Measurements from ENCODE around the gene WDR5.

Gene WDR5

DNA sequence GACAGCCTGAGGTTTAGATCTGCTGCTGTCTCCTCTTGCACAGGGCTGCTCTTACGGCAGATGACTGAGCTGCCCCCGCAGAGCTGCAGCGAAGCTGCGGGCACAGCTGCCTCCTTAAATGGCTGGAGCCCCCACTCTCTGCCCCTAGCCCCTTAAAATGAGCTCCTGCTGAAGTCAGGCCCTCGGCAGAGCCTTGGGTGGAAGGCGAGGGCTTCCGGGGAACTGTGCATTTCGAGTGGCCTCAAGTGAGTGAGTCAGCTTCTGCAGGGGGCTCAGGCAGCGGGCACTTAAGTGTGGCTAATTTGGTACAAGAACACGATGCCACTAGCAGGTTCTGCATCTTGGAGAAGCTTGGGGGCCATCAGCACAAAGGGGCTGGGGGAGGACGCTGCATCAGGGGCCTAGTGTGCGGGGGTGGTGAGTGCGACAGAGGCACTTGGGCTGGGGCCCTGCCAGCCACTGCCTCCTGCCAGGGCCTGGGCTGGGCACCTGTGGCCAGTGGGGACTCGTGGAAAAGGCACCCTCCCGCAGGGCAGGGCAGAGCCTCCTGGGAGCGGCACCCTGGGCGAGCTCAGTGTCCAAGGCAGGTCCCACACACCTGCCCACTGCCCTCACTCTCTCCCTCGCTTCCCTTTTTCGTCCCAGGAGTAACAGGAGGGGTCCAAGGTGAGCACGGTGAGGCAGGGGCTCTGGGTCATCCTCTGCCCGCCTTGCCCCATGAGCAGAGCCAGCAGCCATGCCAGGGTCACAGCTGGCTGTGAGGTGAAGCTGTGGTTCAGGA, 57.3 kb downstream of the WDR5 start:
- no peak for TF ChIP-seq NFRKB (IDR thresholded peaks at IDR 0.05)
- no peak for TF ChIP-seq SP1 (IDR thresholded peaks at IDR 0.05)
- TF ChIP-seq LEF1 (IDR thresholded peaks at IDR 0.05; ENCODE audit: borderline replicate concordance): no peak
- no peak for TF ChIP-seq FOXM1 (IDR thresholded peaks at IDR 0.05; ENCODE audit: borderline replicate concordance)
- TF ChIP-seq HDGF (IDR thresholded peaks at IDR 0.05; ENCODE audit: borderline replicate concordance): no peak
- TF ChIP-seq, protein P1, sequence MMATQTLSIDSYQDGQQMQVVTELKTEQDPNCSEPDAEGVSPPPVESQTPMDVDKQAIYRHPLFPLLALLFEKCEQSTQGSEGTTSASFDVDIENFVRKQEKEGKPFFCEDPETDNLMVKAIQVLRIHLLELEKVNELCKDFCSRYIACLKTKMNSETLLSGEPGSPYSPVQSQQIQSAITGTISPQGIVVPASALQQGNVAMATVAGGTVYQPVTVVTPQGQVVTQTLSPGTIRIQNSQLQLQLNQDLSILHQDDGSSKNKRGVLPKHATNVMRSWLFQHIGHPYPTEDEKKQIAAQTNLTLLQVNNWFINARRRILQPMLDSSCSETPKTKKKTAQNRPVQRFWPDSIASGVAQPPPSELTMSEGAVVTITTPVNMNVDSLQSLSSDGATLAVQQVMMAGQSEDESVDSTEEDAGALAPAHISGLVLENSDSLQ (IDR thresholded peaks at IDR 0.05): no peak
- no peak for TF ChIP-seq ZNF384 (IDR thresholded peaks at IDR 0.05)
- no peak for TF ChIP-seq BHLHE40 (IDR thresholded peaks at IDR 0.05; ENCODE audit: borderline replicate concordance)
- no peak for TF ChIP-seq ARNT (IDR thresholded peaks at IDR 0.05)
- no peak for TF ChIP-seq ELF4 (IDR thresholded peaks at IDR 0.05)
- TF ChIP-seq L3MBTL2 (conservative IDR thresholded peaks at IDR 0.05): no peak
- TF ChIP-seq CTBP1 (IDR thresholded peaks at IDR 0.05; ENCODE audit: borderline replicate concordance): no peak
- no peak for TF ChIP-seq SUZ12 (IDR thresholded peaks at IDR 0.05)
- ChIA-PET POLR2A (no interaction called here), CTCF (no interaction called here)
- no peak for DNase-seq (ENCODE audit: extremely low spot score)

DNA sequence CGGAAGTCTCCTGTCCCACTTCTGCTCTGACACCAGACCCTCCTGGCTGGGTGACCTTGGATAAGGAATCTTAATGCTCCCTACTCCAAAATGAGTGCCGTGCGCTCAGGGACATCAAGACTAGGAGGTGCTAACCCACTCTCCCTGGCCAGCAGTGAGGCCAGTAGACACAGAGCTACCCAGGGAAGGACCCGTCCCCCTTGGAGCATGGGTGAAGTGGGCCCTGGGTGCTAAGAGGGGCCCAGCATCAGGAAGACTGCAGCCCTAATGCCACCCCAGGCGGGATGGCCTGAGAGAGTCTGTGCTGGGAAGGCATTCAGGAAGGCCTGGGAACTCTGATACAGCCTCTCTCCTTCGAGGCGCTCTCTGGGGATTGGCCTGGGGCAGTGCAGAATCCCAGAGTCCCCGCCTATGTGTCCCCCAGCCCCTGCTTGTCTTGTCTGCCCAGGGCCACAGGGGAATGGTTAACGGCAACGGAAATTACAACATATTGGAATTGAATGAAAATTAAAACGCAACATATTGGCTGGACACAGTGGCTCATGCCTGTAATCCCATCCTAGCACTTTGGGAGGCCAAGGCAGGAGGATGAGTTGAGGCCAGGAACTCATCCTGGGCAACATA, 58.1 kb downstream of the WDR5 start:
- CTCF ChIA-PET: no interaction called here
- no peak for DNase-seq (ENCODE audit: extremely low spot score)
- POLR2A ChIA-PET: no interaction called here
- TF ChIP-seq SP1 (IDR thresholded peaks at IDR 0.05): no peak
- TF ChIP-seq HDGF (IDR thresholded peaks at IDR 0.05; ENCODE audit: borderline replicate concordance): no peak
- TF ChIP-seq ELF4 (IDR thresholded peaks at IDR 0.05): no peak
- TF ChIP-seq FOXM1 (IDR thresholded peaks at IDR 0.05; ENCODE audit: borderline replicate concordance): no peak
- no peak for TF ChIP-seq SUZ12 (IDR thresholded peaks at IDR 0.05)
- TF ChIP-seq BHLHE40 (IDR thresholded peaks at IDR 0.05; ENCODE audit: borderline replicate concordance): no peak
- TF ChIP-seq LEF1 (IDR thresholded peaks at IDR 0.05; ENCODE audit: borderline replicate concordance): no peak
- no peak for TF ChIP-seq NFRKB (IDR thresholded peaks at IDR 0.05)
- no peak for TF ChIP-seq CTBP1 (IDR thresholded peaks at IDR 0.05; ENCODE audit: borderline replicate concordance)
- no peak for TF ChIP-seq ARNT (IDR thresholded peaks at IDR 0.05)
- TF ChIP-seq L3MBTL2 (conservative IDR thresholded peaks at IDR 0.05): no peak
- no peak for TF ChIP-seq TARDBP (IDR thresholded peaks at IDR 0.05)
- no peak for TF ChIP-seq FOXA1 (IDR thresholded peaks at IDR 0.05)
- no peak for TF ChIP-seq FOXK2 (IDR thresholded peaks at IDR 0.05)
- no peak for TF ChIP-seq ZNF384 (IDR thresholded peaks at IDR 0.05)
- TF ChIP-seq, protein P1 (IDR thresholded peaks at IDR 0.05): no peak

DNA sequence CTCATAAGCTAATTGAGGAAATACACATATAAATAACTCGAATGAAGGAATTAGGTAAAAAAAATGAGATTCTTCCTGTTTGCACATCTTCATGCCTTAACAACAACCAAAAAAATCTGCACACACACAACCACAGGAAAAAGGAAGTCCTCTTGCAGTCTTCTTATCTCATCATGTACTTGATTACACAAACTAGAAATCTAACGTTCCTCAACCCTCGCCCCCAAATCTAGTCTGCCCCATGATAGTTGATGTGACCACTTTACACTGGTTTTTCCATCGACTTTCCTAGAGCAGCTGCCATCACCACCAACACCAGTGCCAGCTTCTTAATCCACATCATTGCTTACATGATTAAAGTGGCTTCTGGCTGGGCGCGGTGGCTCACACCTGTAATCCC, 59.7 kb downstream of the WDR5 start:
- TF ChIP-seq, protein P1 (IDR thresholded peaks at IDR 0.05): no peak
- TF ChIP-seq FOXK2 (IDR thresholded peaks at IDR 0.05) (no peak), L3MBTL2 (conservative IDR thresholded peaks at IDR 0.05) (no peak), ZNF384 (IDR thresholded peaks at IDR 0.05) (no peak), LEF1 (IDR thresholded peaks at IDR 0.05; ENCODE audit: borderline replicate concordance) (no peak), TARDBP (IDR thresholded peaks at IDR 0.05) (no peak), BHLHE40 (IDR thresholded peaks at IDR 0.05; ENCODE audit: borderline replicate concordance) (no peak), FOXM1 (IDR thresholded peaks at IDR 0.05; ENCODE audit: borderline replicate concordance) (no peak), NFRKB (IDR thresholded peaks at IDR 0.05) (no peak), CTBP1 (IDR thresholded peaks at IDR 0.05; ENCODE audit: borderline replicate concordance) (no peak), HDGF (IDR thresholded peaks at IDR 0.05; ENCODE audit: borderline replicate concordance) (no peak)
- no peak for DNase-seq (ENCODE audit: extremely low spot score)
- ChIA-PET POLR2A (no interaction called here), CTCF (interaction anchor here (0.6 to 0.7 kb wide), 2 partner anchors 85 to 1293 kb away, joined by 3 read pairs; no protein-coding TSS in a partner anchor)

DNA sequence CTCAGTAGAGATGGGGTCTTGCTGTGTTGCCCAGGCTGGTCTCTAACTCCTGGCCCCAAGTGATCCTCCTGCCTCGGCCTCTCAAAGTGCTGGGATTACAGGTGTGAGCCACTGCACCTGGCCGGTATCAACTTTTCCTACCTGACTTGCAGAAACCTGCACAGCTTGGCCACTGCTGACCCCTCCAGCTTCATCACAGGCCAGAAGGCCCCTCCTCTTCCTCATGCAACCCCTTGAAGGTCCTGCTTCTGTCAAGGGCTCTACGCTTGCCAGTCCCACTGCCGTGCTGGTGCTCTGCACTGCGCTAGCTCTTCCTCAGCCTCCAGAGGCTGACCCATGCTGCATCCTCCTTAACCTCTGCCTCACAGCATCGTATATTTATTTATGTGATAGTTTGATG, 61.0 kb downstream of the WDR5 start:
- POLR2A ChIA-PET: no interaction called here
- CTCF ChIA-PET: no interaction called here
- TF ChIP-seq FOXK2 (IDR thresholded peaks at IDR 0.05): no peak
- TF ChIP-seq FOXA1 (IDR thresholded peaks at IDR 0.05): no peak
- TF ChIP-seq BHLHE40 (IDR thresholded peaks at IDR 0.05; ENCODE audit: borderline replicate concordance): no peak
- TF ChIP-seq ARNT (IDR thresholded peaks at IDR 0.05): no peak
- no peak for TF ChIP-seq FOXM1 (IDR thresholded peaks at IDR 0.05; ENCODE audit: borderline replicate concordance)
- TF ChIP-seq NFRKB (IDR thresholded peaks at IDR 0.05): no peak
- TF ChIP-seq, protein P1 (IDR thresholded peaks at IDR 0.05): no peak
- TF ChIP-seq TARDBP (IDR thresholded peaks at IDR 0.05): no peak
- no peak for TF ChIP-seq ELF4 (IDR thresholded peaks at IDR 0.05)
- no peak for TF ChIP-seq SUZ12 (IDR thresholded peaks at IDR 0.05)
- TF ChIP-seq L3MBTL2 (conservative IDR thresholded peaks at IDR 0.05): no peak
- TF ChIP-seq CTBP1 (IDR thresholded peaks at IDR 0.05; ENCODE audit: borderline replicate concordance): no peak
- no peak for TF ChIP-seq HDGF (IDR thresholded peaks at IDR 0.05; ENCODE audit: borderline replicate concordance)
- no peak for TF ChIP-seq ZNF384 (IDR thresholded peaks at IDR 0.05)
- no peak for TF ChIP-seq LEF1 (IDR thresholded peaks at IDR 0.05; ENCODE audit: borderline replicate concordance)
- no peak for TF ChIP-seq SP1 (IDR thresholded peaks at IDR 0.05)
- DNase-seq (ENCODE audit: extremely low spot score): no peak

DNA sequence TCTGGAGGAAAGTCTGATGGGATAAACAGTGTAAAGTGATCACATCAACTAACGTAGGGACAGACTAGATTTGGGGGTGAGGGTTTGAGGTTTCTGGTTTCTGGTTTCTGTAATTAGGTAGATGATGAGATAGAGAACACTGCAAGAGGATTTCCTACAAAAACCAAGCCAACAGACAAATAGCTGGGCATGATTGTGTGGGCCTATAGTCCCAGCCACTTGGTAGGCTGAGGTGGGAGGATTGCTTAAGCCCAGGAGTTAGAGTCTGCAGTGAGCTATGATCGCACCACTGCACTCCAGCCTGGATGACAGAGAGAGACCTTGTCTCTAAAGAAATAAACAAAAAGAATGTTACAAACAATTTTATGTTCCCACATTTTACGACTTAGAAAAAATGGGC, 62.9 kb downstream of the WDR5 start:
- CTCF ChIA-PET: no interaction called here
- no peak for DNase-seq (ENCODE audit: extremely low spot score)
- TF ChIP-seq SUZ12 (IDR thresholded peaks at IDR 0.05) (no peak), ELF4 (IDR thresholded peaks at IDR 0.05) (no peak), FOXK2 (IDR thresholded peaks at IDR 0.05) (no peak), LEF1 (IDR thresholded peaks at IDR 0.05; ENCODE audit: borderline replicate concordance) (no peak), BHLHE40 (IDR thresholded peaks at IDR 0.05; ENCODE audit: borderline replicate concordance) (no peak), TARDBP (IDR thresholded peaks at IDR 0.05) (no peak), FOXA1 (IDR thresholded peaks at IDR 0.05) (no peak), NFRKB (IDR thresholded peaks at IDR 0.05) (no peak), HDGF (IDR thresholded peaks at IDR 0.05; ENCODE audit: borderline replicate concordance) (no peak), FOXM1 (IDR thresholded peaks at IDR 0.05; ENCODE audit: borderline replicate concordance) (no peak), SP1 (IDR thresholded peaks at IDR 0.05) (no peak), CTBP1 (IDR thresholded peaks at IDR 0.05; ENCODE audit: borderline replicate concordance) (no peak), ZNF384 (IDR thresholded peaks at IDR 0.05) (no peak), L3MBTL2 (conservative IDR thresholded peaks at IDR 0.05) (no peak), ARNT (IDR thresholded peaks at IDR 0.05) (no peak)
- TF ChIP-seq, protein P1 (IDR thresholded peaks at IDR 0.05): no peak
- POLR2A ChIA-PET: no interaction called here

Measured in HEK293T (cell line).